ENCODE measurements around the gene LONRF2.

- TF ChIP-seq CTCF (IDR thresholded peaks at IDR 0.05; ENCODE audit: insufficient read depth, low read length) (no peak), POLR2AphosphoS5 (IDR thresholded peaks at IDR 0.05; ENCODE audit: low read depth) (no peak), REST (IDR thresholded peaks at IDR 0.05; ENCODE audit: insufficient replicate concordance, low read depth) (no peak)
Observed at GRCh38 chr2:100256849-100257248, 65.5 kb downstream of the LONRF2 start.

Measured in HL-60 (cell line).